Stimulated activated CD8-positive, alpha-beta memory T cell treated with anti-CD3 and anti-CD28 coated beads, Interleukin-12 subunit alpha, Interleukin-12 subunit beta, amount 100 ng/mL, for 24 hours (primary cell): ENCODE measurements around the gene PRDM4.
"Not testable (repeated sequence)": the region's sequence is repeated elsewhere in the genome, so short reads cannot be mapped to it uniquely, and the experiment has no call there.

Experiments used
- DNase-seq: peaks from one replicate; pipeline ENCODE4 v3.0.0-alpha.2; 2020; ENCODE audit errors: extremely low read depth

PRDM4 gene

GRCh38 chr12:107774349-107775029, 13.6 kb upstream of the PRDM4 start, which contains the start of gene ASCL4:
ASCL4 (plus strand) TSS chr12:107774704; CDS start chr12:107775219, 515 bp downstream.
- no peak for DNase-seq

GRCh38 chr12:107767466-107767865, 6.5 kb upstream of the PRDM4 start:
- no peak for DNase-seq

DNA sequence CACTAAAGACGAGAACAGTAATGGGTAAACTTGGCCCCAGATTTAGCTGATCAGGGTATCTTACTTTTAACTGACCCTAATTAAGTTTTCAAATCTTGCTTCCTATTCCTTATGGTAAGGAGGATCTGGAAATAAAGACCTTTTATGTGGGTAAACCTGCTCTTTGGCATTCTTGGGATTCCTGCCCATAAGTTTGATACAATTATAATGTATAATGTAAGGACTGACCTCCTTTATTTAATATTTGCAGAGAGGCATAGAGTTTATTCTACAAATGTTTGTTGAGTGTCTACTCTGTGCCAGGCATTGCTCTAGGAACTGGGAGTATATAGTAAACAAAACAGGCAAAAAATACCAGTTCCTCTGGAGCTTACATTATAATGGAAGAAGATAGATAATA, 4.4 kb upstream of the PRDM4 start:
- no peak for DNase-seq

GRCh38 chr12:107764626-107765025, 3.7 kb upstream of the PRDM4 start:
- DNase-seq: no peak

- DNase-seq: no peak
Measured at GRCh38 chr12:107762874-107763273, 1.9 kb upstream of the PRDM4 start.

- DNase-seq: no peak
Measured at GRCh38 chr12:107761502-107761904, 566 bp upstream of the PRDM4 start.

GRCh38 chr12:107760207-107760808, 629 bp downstream of the PRDM4 start:
- DNase-seq: no peak

DNA sequence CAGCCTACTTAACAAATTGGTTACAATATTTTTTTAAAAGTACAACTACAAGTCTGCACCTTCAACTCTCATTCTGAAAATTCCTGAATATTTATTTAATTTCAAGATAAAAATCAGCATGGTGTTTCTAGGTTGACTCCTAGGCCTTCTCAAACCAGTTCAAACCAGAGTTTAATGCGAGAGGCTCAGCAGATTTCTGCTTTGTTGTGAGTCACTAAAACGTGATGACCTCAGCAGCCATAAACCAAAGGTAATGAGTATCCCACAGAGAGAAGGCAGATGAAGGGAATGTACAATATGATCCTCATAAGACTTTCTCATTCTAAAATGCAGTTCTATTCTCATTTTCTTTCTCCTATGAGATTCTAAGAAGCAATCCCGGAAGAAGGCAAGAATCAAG, 1.5 kb downstream of the PRDM4 start:
- DNase-seq: no peak

GRCh38 chr12:107749083-107749482, 11.9 kb downstream of the PRDM4 start:
- no peak for DNase-seq

GRCh38 chr12:107748472-107748871, 12.5 kb downstream of the PRDM4 start:
- DNase-seq: no peak

DNA sequence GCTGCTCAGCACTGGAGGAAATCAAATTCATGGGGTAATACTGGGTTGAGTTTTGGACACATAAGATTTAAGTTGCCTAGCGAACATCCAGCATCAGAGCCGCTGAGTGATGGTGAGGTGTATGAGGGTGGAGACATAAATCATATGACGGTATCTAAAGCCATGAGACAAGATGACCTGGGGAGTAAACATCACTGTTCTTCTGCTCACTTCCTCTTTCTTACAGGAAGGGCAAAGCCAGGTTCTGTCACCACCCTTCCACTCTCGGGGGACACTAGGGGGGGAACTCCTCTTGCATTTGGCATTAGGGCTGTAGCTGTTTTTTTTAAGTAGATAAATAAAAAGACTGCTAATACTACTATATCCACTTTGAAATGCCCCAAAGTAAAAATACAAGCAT, 24.0 kb downstream of the PRDM4 start:
- no peak for DNase-seq

GRCh38 chr12:107735763-107736162, 25.2 kb downstream of the PRDM4 start:
- DNase-seq: no peak

- no peak for DNase-seq
Measured at GRCh38 chr12:107734139-107734538, 26.8 kb downstream of the PRDM4 start.

DNA sequence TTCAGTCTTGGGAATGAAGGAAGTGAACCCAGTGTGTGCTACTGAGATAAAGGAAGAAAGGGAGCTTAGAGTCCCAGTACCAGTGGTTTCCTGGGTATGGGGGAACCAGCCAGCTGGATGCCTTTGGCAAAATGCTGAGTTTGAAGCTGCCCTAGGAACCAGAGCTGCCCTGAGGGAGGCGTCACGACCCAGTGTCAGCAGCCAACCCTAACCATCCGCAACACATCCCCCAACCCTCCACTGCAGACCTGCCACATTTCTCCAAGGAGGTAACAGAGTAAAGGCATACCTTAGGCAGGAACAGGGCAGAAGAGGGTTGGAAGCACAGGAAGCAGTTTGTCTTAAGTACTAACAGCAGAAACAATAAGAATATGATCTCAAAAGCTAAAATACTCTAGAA, 28.6 kb downstream of the PRDM4 start:
- no peak for DNase-seq

DNA sequence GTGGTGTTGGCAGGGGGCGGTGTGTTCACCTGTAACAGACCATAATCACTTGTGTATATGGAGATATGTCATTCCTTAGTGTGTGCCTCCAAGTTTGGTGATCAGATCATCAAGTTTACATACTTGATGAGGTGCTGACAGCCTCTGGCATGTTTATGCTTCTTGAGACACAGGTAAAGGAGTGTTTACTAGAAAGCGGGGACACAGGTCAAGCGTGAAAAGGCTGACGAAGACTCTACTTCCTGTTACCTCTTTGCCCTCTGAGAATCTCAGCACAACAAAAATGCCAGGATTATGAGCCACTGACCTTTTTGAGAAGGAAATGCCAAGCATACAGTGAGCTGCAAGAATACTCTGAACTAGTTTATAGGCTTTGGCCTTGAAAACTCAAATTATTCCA, 29.6 kb downstream of the PRDM4 start:
- DNase-seq: no peak

GRCh38 chr12:107730618-107731341, 30.2 kb downstream of the PRDM4 start:
- no peak for DNase-seq

DNA sequence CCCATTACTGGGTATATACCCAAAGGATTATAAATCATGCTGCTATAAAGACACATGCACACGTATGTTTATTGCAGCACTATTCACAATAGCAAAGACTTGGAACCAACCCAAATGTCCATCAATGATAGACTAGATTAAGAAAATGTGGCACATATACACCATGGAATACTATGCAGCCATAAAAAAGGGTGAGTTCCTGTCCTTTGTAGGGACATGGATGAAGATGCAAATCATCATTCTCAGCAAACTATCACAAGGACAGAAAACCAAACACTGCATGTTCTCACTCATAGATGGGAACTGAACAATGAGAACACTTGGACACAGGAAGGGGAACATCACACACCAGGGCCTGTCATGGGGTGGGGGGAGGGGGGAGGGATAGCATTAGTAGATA, 33.2 kb downstream of the PRDM4 start:
- DNase-seq: not testable (repeated sequence)

DNA sequence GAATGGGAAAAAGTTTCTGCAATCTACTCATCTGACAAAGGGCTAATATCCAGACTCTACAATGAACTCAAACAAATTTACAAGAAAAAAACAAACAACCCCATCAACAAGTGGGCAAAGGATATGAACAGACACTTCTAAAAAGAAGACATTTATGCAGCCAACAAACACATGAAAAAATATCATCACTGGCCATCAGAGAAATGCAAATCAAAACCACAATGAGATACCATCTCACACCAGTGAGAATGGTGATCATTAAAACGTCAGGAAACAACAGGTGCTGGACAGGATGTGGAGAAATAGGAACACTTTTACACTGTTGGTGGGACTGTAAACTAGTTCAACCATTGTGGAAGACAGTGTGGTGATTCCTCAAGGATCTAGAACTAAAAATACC, 33.6 kb downstream of the PRDM4 start:
- not testable (repeated sequence) for DNase-seq

DNA sequence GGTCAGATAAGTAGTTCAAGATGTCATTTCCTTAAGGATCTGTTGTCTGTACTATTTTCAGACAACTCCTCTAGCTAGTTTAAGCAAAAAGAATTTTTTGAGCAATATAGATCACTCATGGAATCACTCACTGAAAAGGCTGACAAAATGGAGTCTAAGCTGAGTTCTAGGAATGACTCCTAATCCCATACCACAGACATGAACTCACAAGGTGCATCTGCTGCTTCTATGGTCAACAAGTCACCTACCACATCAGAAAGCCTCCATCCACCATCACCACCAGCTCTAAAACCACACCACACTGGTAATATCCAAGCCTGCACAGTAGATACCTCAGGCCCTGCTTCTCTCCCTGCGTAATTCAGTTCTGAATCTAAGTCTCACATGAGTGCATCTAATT, 42.3 kb downstream of the PRDM4 start:
- no peak for DNase-seq

GRCh38 chr12:107715780-107716179, 45.2 kb downstream of the PRDM4 start:
- DNase-seq: no peak

- DNase-seq: not testable (repeated sequence)
Measured at GRCh38 chr12:107705522-107705921, 55.4 kb downstream of the PRDM4 start.

GRCh38 chr12:107704041-107704440, 56.9 kb downstream of the PRDM4 start:
- DNase-seq: no peak

DNA sequence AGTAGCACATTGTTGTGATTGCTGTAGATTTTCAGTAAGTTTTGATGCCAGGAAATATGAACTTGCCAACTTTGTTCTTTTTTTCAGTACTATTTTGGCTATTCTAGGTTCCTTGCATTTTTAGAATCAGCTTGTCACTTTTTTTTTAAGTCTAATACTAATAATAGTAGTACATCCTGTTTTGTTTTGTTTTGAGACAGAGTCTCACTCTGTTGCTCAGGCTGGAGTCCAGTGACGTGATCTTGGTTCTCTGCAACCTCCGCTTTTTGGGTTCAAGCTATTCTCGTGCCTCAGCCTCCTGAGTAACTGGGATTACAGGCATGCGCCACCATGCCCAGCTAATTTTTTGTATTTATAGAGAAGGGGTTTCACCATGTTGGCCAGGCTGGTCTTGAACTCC, 58.8 kb downstream of the PRDM4 start:
- DNase-seq: no peak
